GM11168 (cell line): ENCODE results near the gene AGPAT3.

Experiments used
- in situ Hi-C: fragments of 300-500 bp; cut with MboI; formaldehyde crosslinking; loops from one replicate; pipeline ENCODE4 v1.12.0; 2022; ENCODE audit warnings: low sequenced_read_pairs; ENCODE audit not compliant: unreplicated experiment

The AGPAT3 gene

GRCh38 chr21:43932005-43932404, 67.0 kb downstream of the AGPAT3 start:
- in situ Hi-C loops, result no loop called here

- in situ Hi-C loops, result no loop called here
Observed at GRCh38 chr21:43933199-43933598, 68.2 kb downstream of the AGPAT3 start.

- in situ Hi-C loops, result no loop called here
Observed at GRCh38 chr21:43933680-43934079, 68.7 kb downstream of the AGPAT3 start.

- in situ Hi-C loops, result no loop called here
Observed at GRCh38 chr21:43934116-43934515, 69.1 kb downstream of the AGPAT3 start.

- in situ Hi-C loops, result no loop called here
Observed at GRCh38 chr21:43934716-43935705, 70.0 kb downstream of the AGPAT3 start.

- in situ Hi-C loops, result no loop called here
Observed at GRCh38 chr21:43935711-43936110, 70.7 kb downstream of the AGPAT3 start.

- in situ Hi-C loops, result no loop called here
Observed at GRCh38 chr21:43936247-43936967, 71.4 kb downstream of the AGPAT3 start.

- in situ Hi-C loops, result no loop called here
Observed at GRCh38 chr21:43937051-43937832, 72.2 kb downstream of the AGPAT3 start.

- in situ Hi-C loops, result no loop called here
Observed at GRCh38 chr21:43937891-43938309, 72.9 kb downstream of the AGPAT3 start.

GRCh38 chr21:43938751-43939442, 73.9 kb downstream of the AGPAT3 start:
- in situ Hi-C loops, result no loop called here

GRCh38 chr21:43939443-43940328, 74.7 kb downstream of the AGPAT3 start:
- in situ Hi-C loops, result no loop called here

- in situ Hi-C loops, result no loop called here
Observed at GRCh38 chr21:43940329-43941050, 75.5 kb downstream of the AGPAT3 start.

- in situ Hi-C loops, result no loop called here
Observed at GRCh38 chr21:43942201-43942600, 77.2 kb downstream of the AGPAT3 start.

GRCh38 chr21:43942621-43943020, 77.6 kb downstream of the AGPAT3 start:
- in situ Hi-C loops, result no loop called here

GRCh38 chr21:43943512-43944077, 78.6 kb downstream of the AGPAT3 start:
- in situ Hi-C loops, result no loop called here

GRCh38 chr21:43944078-43944633, 79.1 kb downstream of the AGPAT3 start:
- in situ Hi-C loops, result no loop called here

GRCh38 chr21:43944757-43945156, 79.7 kb downstream of the AGPAT3 start:
- in situ Hi-C loops, result no loop called here
